Measurements from ENCODE around the gene HMGA1.
"Not testable (repeated sequence)": the region's sequence is repeated elsewhere in the genome, so short reads cannot be mapped to it uniquely, and the experiment has no call there.

HMGA1 gene

GRCh38 chr6:34263484-34263883 lies 26.8 kb downstream of the HMGA1 start:
- not testable (repeated sequence) for DNase-seq

DNA sequence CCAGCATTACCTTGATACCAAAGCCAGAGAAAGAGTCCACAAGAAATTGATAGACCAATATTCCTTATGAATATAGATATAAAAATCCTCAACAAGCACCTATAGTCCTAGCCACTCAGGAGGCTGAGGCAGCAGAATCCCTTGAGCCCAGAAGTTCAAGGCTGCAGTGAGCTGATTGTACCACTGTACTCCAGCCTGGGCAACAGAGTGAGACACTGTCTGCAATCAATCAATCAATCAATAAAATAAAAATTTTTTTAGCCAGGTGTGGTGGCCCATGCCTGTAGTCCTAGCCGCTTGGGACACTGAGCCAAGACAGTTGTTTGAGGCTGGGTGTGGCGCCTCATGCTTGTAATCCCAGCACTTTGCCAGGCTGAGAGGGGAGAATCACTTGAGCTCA lies 31.1 kb downstream of the HMGA1 start:
- no peak for DNase-seq

DNA sequence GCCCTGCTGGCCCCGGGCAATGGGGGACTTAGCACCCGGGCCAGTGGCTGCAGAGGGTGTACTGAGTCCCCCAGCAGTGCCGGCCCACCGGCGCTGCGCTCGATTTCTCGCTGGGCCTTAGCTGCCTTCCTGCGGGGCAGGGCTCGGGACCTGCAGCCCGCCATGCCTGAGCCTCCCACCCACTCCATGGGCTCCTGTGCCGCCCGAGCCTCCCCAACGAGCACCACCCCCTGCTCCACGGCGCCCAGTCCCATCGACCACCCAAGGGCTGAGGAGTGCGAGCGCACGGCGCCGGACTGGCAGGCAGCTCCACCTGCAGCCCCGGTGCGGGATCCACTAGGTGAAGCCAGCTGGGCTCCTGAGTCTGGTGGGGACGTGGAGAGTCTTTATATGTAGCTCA lies 32.5 kb downstream of the HMGA1 start:
- not testable (repeated sequence) for DNase-seq

DNA sequence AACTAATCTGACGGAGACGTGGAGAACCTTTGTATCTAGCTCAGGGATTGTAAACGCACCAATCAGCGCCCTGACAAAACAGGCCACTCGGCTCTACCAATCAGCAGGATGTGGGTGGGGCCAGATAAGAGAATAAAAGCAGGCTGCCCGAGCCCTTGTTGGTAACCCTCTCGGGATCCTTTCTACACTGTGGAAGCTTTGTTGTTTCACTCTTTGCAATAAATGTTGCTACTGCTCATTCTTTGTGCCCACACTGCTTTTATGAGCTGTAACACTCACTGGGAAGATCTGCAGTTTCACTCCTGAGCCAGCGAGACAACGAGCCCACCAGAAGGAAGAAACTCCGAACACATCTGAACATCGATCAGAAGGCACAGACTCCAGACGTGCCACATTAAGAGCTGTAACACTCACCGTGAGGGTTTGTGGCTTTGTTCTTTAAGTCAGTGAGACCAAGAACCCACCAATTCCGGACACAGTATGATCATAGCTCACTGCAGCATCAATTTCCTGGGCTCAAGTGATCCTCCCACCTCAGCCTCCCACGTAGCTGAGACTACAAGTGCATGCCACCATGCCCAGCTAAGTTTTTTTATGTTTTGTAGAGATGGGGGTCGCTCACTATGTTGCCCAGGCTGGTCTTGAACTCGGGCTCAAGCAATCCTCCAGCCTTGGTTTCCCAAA lies 33.1 kb downstream of the HMGA1 start:
- not testable (repeated sequence) for DNase-seq

GRCh38 chr6:34272013-34272926 lies 35.6 kb downstream of the HMGA1 start:
- no peak for DNase-seq

DNA sequence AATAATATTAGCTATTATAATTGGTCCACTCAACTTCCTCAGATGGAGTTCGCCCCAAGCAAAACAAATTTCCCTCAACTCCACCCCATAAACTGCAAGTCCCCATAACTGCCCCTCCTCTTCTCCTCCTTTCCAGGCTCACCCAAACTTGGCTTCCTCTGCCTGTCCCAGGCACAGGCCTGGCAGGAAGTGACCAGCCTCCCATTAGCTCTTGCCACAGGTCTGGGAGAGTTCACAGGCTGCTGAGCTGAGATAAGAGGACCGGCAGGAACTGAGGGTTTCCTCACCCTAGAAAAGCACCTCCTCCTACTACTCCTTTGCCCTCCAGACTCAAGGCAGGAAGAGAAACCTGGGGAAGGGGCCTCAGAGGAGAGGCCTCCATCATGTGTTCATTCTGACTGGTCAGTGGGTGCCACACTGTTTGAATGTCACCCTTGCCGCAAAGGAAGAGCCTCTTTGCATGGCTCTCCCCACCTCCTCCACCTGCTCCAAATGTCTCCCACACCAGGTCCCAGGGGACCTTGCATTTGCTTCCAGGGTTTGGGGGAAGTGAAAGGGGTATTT lies 36.7 kb downstream of the HMGA1 start:
- DNase-seq = no peak

DNA sequence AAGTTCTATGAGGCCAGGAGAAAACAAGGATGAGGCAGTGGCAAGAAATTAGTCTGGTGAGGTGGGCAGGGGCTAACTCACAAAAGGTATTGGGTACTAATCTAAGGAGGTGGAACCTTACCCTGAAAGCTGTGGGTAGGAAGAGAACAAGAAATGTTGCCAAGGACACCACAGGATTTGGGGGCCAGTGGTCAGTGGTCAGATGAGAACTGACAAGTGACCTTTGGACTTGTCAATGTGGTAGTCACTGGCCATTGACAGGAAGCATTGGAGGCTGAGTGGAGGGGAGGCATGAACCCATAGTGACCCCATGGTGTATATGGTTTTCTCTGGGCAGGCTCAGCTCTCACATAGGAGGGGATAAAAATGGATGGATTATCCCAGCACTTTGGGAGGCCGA lies 37.5 kb downstream of the HMGA1 start:
- no peak for DNase-seq

GRCh38 chr6:34275128-34275804 lies 38.6 kb downstream of the HMGA1 start:
- DNase-seq = no peak

- DNase-seq = no peak
Observed at GRCh38 chr6:34276191-34276590, 39.5 kb downstream of the HMGA1 start.

GRCh38 chr6:34276881-34277762 lies 40.4 kb downstream of the HMGA1 start:
- DNase-seq = no peak

- DNase-seq = no peak
Observed at GRCh38 chr6:34277763-34278112, 41.1 kb downstream of the HMGA1 start.

- DNase-seq = no peak
Observed at GRCh38 chr6:34278833-34279232, 42.2 kb downstream of the HMGA1 start.

- DNase-seq = no peak
Observed at GRCh38 chr6:34280216-34280615, 43.5 kb downstream of the HMGA1 start.

DNA sequence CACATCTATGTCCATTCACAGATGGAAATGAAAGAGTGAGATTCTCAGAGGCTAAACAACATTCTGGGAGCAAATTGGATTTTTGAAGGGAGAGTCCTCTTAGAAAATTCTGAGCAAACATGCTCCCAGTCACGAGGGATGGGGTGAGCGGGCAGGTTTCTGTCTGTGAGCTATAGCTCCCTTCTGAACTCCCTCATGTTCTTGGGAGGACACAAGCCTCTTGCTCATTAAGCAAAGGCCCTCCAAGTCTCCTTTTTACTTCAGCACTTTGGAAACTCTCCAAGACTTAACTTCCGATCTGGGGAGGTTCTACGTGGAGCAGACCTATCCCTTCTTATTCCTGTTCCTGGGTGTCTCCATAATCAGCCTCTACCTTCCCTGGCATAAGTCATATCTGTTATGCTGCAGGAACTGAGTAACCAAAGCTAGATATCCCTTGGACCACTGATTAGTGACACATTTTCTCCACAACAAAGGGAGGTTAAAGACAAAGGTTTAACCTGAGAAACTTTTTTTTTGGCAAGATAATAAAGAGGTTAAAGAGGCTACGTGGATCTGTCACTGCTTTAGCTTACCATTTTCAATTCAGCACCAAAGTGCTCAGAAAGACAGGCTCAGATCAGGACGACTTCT lies 45.1 kb downstream of the HMGA1 start:
- no peak for DNase-seq

- DNase-seq = no peak
Observed at GRCh38 chr6:34284563-34285447, 48.1 kb downstream of the HMGA1 start.

GRCh38 chr6:34285448-34286164 lies 48.9 kb downstream of the HMGA1 start:
- DNase-seq = no peak

DNA sequence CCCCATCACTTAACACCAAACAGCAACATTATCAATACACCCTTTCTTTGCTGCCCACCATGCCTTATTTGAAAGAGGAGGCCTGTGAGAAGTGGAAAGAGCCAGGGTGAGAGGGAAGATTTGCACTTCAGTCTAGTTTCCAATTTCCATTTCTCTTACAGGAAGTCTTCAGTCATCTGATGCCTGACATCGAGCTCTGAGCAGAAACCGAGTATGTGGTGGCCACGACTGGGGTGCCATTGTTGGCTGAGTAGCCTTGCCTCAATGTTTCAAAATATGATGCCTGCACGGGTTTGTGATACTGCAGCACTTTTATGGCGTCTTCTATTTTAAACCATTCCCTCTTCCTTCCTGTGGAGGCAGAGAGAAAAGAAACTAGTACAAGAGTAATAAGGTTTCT lies 51.9 kb downstream of the HMGA1 start:
- DNase-seq = no peak

- no peak for DNase-seq
Observed at GRCh38 chr6:34289137-34289536, 52.5 kb downstream of the HMGA1 start.

DNA sequence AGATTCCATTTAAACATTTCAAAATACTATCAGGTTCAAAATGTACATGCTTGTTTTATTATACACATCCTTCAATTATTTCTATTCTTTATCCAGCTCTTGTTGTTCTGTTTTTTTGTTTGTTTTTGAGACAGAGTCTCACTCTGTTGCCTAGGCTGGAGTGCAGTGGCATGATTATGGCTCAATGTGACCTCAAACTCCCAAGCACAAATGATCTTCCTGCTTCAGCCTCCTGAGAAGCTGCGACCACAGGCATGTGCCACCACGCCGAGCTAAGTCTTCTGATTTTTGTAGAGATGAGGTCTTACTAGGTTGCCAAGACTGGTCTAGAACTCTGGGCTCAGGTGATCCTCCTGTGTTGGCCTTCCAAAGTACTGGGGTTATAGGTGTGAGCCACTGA lies 56.3 kb downstream of the HMGA1 start:
- no peak for DNase-seq

GRCh38 chr6:34295721-34296120 lies 59.0 kb downstream of the HMGA1 start:
- DNase-seq = no peak
